Mammary epithelial cell (primary cell): Measurements from ENCODE around the gene ARMC9.

ENCODE experiments used
- CTCF ChIP-seq, 2 donors: IDR thresholded peaks in 1 of 2; conservative IDR thresholded peaks in 1 of 2; 2 replicates each; pipeline ENCODE4 v1.5.1; 2011 to 2012; ENCODE audit warnings: inconsistent platforms in 2 of 2, low read length in 2 of 2, mild to moderate bottlenecking in 2 of 2, control low read depth in 1 of 2, low read depth in 1 of 2; ENCODE audit not compliant: insufficient read depth in 1 of 2; ENCODE audit errors: extremely low read depth in 1 of 2
- EZH2 ChIP-seq: IDR thresholded peaks from 2 replicates; pipeline ENCODE4 v1.6.1; 2012; ENCODE audit warnings: low read length, inconsistent platforms, borderline replicate concordance

- no peak for TF ChIP-seq CTCF (conservative IDR thresholded peaks at IDR 0.05 in 1 of 2, IDR thresholded peaks at IDR 0.05 in 1 of 2; ENCODE audit: extremely low read depth in 1 of 2, insufficient read depth in 1 of 2, low read depth in 1 of 2, low read length in 2 of 2)
- TF ChIP-seq EZH2 = no peak
Measured at GRCh38 chr2:231163011-231163410, 35.4 kb upstream of the ARMC9 start.
